Endothelial cell of umbilical vein (primary cell): ENCODE measurements around the gene ZNF12.
"Not testable (repeated sequence)": the region's sequence is repeated elsewhere in the genome, so short reads cannot be mapped to it uniquely, and the experiment has no call there.

ENCODE experiments used
- CTCF ChIP-seq, 2 donors: IDR thresholded peaks; 1 replicate in 1 of 2; 2 replicates in 1 of 2; pipeline ENCODE4 v1.5.1; 2011; ENCODE audit warnings: low read length in 2 of 2, mild to moderate bottlenecking in 2 of 2, moderate library complexity in 2 of 2, control low read depth in 1 of 2, inconsistent platforms in 1 of 2, low read depth in 1 of 2; ENCODE audit not compliant: insufficient read depth in 1 of 2; ENCODE audit errors: extremely low read depth in 1 of 2
- EZH2 ChIP-seq: IDR thresholded peaks from 2 replicates; pipeline ENCODE4 v1.6.1; 2012; ENCODE audit warnings: borderline replicate concordance, low read depth, mild to moderate bottlenecking, moderate library complexity, low read length, inconsistent platforms; ENCODE audit not compliant: severe bottlenecking
- POLR2A ChIP-seq: IDR thresholded peaks from 2 replicates; pipeline ENCODE4 v1.6.1; 2012; ENCODE audit warnings: low read depth, mild to moderate bottlenecking, control low read depth, low read length
- POLR2AphosphoS5 ChIP-seq: IDR thresholded peaks from 2 replicates; pipeline ENCODE4 v1.6.1; 2012; ENCODE audit warnings: low read depth, mild to moderate bottlenecking, control low read depth, low read length, moderate library complexity; ENCODE audit not compliant: insufficient read depth

- TF ChIP-seq POLR2A; CTCF (IDR thresholded peaks at IDR 0.05; ENCODE audit: extremely low read depth in 1 of 2, insufficient read depth in 1 of 2, low read depth in 1 of 2, low read length in 2 of 2); EZH2; POLR2AphosphoS5: not testable (repeated sequence)
Observed at GRCh38 chr7:6744410-6745100, 37.8 kb upstream of the ZNF12 start.
